ENCODE results near the gene ZNF688.

GRCh38 chr16:30567160-30567990 is 4.1 kb downstream of the ZNF688 start:
- no peak for TF ChIP-seq CTCF (IDR thresholded peaks at IDR 0.05)
- TF ChIP-seq POLR2A (IDR thresholded peaks at IDR 0.05): no peak
